Pons (tissue), 1 donor: ENCODE results near the gene SMARCC2.
"Not testable (repeated sequence)": the region's sequence is repeated elsewhere in the genome, so short reads cannot be mapped to it uniquely, and the experiment has no call there.

Experiments
- DNase-seq: peaks from one replicate; pipeline ENCODE4 v3.0.0-alpha.2; 2016; ENCODE audit warnings: low spot score

SMARCC2 gene

DNA sequence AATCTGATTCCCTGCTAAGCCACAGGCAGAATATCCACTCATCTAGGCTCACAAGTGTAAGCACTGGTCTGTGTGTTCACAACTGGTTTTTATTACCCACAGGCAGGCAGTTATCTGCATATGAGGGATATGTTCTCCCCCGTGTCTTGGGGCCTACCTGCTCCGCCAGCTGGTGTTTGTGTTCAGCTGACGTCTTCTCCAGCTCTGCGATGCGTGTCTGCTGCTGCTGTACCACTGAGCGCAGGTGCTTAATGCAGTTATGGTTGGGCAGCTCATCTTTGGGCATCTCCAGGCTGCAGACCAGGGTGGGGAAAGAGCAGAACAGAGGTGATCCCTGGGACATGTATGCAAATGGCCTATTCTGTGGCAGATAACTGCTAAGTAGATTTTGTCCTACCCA is 18.7 kb upstream of the SMARCC2 start:
- no peak for DNase-seq

DNA sequence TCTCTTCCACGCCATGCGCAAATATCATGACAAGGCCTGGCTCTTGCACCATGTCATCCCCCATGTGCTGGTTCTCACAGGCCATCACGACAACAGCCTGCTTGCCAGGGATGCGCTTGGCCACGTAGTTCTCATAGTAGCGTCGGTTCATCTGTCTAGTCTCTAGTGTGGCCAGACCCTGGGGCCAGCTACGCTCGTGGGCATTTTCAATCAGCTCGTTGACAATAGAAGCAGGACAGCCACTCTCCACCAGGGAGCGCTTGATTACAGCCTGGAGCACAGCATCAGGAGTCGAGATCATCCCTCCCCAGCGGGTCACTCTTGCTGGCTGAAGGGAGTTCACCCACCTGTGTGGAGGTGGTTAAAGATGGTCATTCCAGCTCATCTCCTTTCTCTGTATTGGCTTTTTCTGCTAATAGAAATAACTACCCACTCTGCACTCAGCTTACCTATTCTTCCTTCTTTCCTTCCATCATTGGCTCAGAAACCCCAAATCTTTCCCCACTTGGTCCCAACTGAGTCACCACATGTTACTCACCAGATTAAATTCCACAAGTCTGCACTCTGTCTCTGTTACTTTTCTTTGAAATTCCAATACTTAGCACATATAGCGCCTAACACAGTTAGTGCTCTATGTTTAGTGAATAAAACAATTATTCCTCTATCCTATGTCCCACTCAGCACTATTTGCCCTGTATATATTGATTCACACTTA is 17.3 kb upstream of the SMARCC2 start:
- DNase-seq, result peak; percentile 42

- DNase-seq, result no peak
Measured at GRCh38 chr12:56205445-56205844, 16.2 kb upstream of the SMARCC2 start.

DNA sequence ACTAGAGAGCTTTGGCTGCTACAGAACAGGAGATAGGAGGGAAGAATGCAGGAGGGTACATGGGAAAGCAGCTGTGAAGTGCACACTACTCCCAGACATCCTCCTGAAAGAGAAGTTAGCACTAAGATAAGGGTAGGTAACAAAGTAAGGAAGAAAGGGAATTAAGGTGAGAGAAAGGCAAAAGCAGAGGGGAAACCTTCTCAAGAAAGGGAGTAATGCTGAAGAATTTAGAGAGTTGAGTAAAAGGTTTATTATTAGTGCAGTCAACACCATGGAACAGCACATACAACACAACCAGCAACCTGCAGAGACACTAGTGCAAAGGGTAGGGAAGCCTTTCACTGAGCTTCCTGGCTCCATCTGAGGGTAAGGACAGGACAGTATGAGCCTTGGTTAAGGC is 15.0 kb upstream of the SMARCC2 start:
- no peak for DNase-seq

- DNase-seq, result no peak
Measured at GRCh38 chr12:56202838-56203237, 13.6 kb upstream of the SMARCC2 start.

- no peak for DNase-seq
Measured at GRCh38 chr12:56202366-56202765, 13.1 kb upstream of the SMARCC2 start.

- no peak for DNase-seq
Measured at GRCh38 chr12:56198836-56199235, 9.6 kb upstream of the SMARCC2 start.

DNA sequence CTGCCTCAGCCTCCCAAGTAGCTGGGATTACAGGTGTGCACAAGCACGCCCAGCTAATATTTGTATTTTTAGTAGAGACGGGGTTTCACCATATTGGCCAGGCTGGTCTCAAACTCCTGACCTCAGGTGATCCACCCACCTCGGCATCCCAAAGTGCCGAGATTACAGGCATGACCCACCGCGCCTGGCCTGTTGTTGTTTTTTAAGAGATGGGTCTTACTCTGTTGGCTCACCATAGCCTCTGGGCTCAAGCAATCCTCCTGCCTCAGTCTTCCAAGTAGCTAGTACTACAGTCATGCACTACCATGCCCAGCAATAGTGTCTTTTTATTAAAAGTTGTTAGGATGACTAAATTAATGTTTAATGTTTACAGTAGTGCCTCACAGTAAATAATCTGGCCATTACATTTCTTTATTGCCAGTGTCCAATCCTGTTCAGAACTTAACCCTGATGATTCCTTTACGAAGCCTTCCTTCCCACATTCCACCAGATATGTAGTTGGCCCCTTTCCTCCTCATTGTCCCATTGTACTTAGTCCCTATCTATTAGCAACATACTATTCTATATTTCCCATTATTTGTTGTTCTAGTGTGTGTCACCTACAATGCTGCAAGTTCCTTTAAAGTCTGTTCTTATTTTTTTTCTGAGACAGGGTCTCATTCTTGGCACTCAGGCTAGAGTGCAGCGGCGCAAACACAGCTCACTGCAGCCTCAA is 8.8 kb upstream of the SMARCC2 start:
- no peak for DNase-seq

GRCh38 chr12:56196818-56197550 is 7.7 kb upstream of the SMARCC2 start:
- DNase-seq, result not testable (repeated sequence)

DNA sequence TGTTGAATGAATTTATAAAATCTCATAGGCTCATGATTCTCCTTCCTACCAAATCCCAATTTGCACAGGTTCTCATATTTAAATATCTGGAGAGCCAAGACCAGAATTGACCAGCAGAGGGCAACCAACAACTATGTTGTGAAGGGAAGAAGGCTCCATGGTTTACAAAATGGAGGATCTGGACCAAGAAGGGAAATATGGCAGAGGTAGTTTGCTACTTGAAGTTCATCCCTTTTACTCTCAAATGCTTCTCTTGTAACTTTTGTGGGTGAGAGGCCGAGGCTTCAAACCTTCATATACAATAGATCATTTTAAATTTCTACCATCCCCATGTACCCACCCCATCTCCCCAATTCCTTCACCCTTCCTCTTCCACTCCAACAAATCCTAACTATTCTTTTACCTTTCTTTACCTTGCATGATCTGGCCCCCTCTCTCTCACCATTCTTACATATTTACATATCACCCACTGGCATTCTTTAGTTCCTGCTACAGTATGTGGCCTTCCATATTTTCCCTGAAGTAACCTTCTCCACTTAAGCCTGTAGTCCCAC is 3.8 kb upstream of the SMARCC2 start:
- DNase-seq, result peak; percentile 94

GRCh38 chr12:56192582-56192981 is 3.3 kb upstream of the SMARCC2 start:
- DNase-seq, result no peak

DNA sequence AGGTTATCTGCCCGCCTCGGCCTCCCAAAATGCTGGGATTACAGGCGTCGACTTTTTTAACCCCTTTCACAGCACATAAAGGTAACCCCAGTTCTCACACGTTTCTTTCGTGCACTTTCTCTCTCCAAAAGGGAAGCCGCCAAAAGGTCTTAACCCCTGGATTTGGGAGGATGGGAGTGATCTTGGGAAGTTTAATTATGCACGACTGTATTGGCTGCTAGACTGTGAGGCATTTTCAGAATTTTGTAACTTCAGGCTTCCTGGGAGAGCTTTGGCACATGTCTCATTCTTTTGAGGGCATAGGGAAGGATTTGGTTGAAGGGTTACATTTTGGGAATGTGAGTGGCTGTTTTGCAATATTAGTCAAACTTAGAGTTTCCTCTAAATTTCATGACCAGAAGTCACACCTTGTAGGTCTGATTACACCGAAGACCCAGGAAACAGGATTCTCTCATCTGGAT is 1.4 kb upstream of the SMARCC2 start:
- peak; percentile 16 for DNase-seq

DNA sequence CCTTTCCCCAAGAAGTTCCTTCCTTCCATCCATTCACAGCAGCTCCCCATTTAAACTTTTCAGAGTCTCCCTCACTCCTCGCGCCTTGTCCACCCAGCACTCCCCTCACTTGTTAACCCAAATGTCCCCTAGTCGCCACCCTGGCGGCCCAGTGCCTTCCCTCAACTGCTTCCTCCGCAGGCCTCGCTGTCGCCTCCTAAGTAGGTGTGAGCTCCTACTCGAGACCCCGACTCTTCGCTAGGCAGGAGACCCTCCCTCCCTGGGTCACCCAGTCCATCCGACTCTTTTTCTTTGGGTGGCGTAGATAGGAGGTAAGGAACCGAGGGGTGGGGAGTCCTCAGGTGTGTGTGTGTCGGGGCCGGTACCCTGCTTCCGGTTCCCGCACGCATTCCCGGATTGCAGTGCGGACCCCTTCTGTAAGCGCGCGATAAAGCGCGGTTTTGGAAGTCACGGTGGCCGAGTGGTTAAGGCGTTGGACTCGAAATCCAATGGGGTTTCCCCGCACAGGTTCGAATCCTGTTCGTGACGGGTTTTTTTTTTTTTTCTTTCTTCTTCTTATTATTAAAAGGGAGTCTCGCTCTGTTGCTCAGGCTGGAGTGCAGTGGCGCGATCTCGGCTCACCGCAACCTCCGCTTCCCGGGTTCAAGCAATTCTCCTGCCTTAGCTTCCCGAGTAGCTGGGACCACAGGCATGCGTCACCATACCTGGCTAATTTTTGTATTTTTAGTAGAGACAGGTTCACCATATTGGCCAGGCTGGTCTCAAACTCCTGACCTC is 823 bp upstream of the SMARCC2 start:
- peak; percentile 80 for DNase-seq

DNA sequence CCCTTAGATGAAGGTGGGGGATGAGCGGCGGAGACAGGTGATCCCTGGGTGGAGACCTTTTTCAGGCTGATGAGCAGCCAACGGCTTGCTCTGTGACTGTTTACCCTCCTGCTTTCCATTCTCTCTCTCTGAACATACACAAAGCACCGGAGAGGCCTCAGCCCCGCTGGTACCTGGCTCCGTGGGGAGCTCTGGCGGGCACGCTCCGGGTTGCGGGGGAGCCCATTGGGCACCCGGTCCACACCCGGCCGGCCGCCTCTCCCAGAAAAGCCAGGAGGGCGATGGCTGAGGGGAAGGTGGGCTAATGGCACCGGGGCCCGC is 545 bp downstream of the SMARCC2 start:
- no peak for DNase-seq

GRCh38 chr12:56188131-56188777 is 1.0 kb downstream of the SMARCC2 start:
- DNase-seq, result no peak

DNA sequence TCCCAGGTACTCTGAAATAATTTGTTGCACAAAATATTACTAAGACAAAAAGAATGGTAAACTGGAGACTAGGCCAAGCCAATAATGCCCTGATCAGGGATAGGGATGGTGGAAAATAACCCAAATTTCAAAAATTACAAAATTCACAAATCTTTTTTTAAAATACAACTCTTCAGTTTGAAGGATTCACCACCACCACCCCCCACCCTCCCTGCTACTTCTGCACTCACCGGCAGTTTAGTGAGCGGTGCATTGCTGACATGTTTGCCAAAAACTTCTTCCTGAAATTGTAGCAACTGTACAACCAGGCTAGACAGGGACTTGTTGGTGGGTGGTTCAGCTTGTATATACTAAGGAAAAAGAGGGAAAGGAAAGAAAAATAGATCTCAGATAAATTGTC is 2.3 kb downstream of the SMARCC2 start:
- no peak for DNase-seq

GRCh38 chr12:56178347-56178746 is 10.9 kb downstream of the SMARCC2 start:
- DNase-seq, result no peak

- no peak for DNase-seq
Measured at GRCh38 chr12:56172839-56173238, 16.4 kb downstream of the SMARCC2 start.

- DNase-seq, result no peak
Measured at GRCh38 chr12:56169229-56169759, 20.0 kb downstream of the SMARCC2 start.

DNA sequence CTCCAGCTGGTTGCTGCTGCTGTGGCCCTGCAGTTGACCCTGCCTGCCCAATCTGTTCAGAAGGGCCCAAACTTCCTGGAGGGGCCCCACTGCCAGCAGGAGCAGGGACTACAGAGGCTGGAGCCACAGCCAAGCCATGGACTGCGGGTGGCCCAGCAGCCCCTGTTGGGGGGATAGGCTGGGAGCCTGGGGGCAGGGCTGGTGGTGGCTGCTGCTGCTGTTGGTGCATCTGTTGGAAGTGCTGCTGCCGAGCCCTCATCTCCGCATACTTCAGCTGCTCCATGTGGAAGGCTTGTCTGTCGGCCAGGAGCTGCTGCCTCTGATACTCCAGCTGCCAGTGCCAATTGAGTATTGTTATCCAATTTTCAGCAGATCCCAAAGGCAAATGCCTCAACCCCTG is 23.9 kb downstream of the SMARCC2 start:
- DNase-seq, result no peak

DNA sequence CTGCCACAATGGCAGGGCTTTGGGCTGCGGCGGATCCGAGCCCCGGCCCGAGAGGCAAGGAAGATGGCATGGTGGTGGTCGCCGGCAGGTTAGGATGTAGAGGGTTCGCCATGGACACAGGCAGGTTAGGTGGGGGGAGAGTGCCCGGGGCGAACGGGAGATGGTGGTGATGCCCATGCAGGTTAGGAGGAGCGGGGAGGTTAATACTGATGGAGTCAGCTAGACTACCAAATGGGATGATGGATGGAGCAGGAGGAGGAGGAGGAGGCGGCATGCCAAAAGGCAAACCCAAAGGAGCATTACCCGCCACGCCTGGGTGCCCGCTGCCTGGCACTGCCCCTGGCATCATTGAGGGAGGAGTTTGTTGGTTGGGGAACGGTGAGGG is 24.9 kb downstream of the SMARCC2 start:
- DNase-seq, result no peak
